GM12892 (cell line): Measurements from ENCODE around the gene LIPA.

Experiments
- POLR2A ChIP-seq: IDR thresholded peaks from 2 replicates; pipeline ENCODE4 v1.6.1; 2011; ENCODE audit warnings: low read depth, low read length, control low read depth
- POLR2AphosphoS5 ChIP-seq: IDR thresholded peaks from 2 replicates; pipeline ENCODE4 v1.6.1; 2011; ENCODE audit warnings: low read depth, low read length, control low read depth

DNA sequence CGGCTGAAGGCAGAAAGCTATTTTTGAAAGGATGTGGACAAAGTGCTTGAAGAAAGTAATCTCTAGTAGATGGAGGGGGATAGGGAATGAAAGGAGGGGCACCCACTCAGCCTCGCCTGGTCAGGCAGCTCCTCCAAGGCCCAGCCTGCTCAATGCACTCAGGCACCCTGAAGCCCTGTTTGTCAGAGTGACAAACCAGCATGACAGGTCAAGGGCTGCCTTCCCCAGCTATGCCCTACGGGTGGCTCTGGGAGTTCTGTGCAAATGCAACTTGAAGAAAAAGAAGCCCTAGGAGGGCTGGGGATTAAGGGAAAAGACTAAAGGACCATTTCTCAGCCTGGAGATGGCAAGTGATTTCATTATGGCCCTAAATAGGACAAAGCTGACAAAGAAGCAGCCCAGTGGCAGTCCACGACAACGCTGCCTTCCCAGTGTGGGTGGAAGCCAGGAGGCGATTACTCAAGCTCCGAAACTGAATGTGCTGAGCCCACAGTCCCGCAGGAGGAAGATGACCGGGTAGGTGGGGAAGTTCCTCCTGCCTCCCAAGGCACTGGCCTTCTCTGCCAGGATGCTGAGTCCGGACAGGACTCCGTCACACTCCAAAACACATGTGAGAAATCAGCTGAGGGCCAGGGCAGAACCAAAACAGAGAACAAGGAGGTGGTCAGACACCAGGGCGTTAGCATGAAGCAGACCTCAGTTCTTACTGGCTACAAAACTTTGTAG is 16.3 kb downstream of the LIPA start:
- TF ChIP-seq POLR2AphosphoS5: no peak
- no peak for TF ChIP-seq POLR2A
